Measurements from ENCODE around the gene KLRF2.

Gene KLRF2

DNA sequence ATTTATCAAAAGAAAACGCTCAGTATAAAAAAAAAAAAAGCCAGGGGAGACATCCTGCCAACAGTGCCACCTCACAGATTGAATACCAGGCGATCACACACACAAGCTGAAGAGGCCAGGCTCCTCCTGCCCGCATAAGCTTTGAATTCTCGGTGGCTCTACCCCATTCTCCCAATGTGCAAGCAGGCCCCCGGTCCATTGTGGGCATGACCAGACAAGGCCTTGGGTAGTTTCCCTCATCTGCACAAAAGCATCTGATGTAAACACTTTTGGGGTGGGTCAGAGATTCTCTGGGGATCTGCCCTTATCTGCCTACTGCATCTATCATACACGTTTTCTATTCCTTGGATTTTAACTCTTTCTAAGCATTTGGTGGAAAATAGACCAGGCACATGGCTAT, 16.2 kb downstream of the KLRF2 start:
- no peak for DNase-seq (ENCODE audit: low read depth in 1 of 2, low spot score in 1 of 2)
- Histone ChIP-seq H3K27ac (replicated peaks) (no peak overlapping the region), H3K4me3 (replicated peaks; ENCODE audit: insufficient read depth, low read length) (no peak overlapping the region), H3K27me3 (ENCODE audit: insufficient read depth, poor library complexity, severe bottlenecking) (no peaks in the 10 kb centered on the region)
- no peak for TF ChIP-seq CTCF (IDR thresholded peaks at IDR 0.05; ENCODE audit: insufficient read depth, low read length)
- TF ChIP-seq GABPA (IDR thresholded peaks at IDR 0.05; ENCODE audit: low read depth): no peak

- no peak for DNase-seq (ENCODE audit: low read depth in 1 of 2, low spot score in 1 of 2)
Measured at GRCh38 chr12:9899209-9899608, 17.9 kb downstream of the KLRF2 start.

GRCh38 chr12:9900930-9901329, 19.6 kb downstream of the KLRF2 start:
- TF ChIP-seq GABPA (IDR thresholded peaks at IDR 0.05; ENCODE audit: low read depth) (no peak), POLR2AphosphoS5 (IDR thresholded peaks at IDR 0.05; ENCODE audit: low read depth) (no peak), CTCF (IDR thresholded peaks at IDR 0.05; ENCODE audit: insufficient read depth, low read length) (no peak), SPI1 (IDR thresholded peaks at IDR 0.05; ENCODE audit: borderline replicate concordance, low read depth) (no peak)
- TF ChIP-seq, protein P1, sequence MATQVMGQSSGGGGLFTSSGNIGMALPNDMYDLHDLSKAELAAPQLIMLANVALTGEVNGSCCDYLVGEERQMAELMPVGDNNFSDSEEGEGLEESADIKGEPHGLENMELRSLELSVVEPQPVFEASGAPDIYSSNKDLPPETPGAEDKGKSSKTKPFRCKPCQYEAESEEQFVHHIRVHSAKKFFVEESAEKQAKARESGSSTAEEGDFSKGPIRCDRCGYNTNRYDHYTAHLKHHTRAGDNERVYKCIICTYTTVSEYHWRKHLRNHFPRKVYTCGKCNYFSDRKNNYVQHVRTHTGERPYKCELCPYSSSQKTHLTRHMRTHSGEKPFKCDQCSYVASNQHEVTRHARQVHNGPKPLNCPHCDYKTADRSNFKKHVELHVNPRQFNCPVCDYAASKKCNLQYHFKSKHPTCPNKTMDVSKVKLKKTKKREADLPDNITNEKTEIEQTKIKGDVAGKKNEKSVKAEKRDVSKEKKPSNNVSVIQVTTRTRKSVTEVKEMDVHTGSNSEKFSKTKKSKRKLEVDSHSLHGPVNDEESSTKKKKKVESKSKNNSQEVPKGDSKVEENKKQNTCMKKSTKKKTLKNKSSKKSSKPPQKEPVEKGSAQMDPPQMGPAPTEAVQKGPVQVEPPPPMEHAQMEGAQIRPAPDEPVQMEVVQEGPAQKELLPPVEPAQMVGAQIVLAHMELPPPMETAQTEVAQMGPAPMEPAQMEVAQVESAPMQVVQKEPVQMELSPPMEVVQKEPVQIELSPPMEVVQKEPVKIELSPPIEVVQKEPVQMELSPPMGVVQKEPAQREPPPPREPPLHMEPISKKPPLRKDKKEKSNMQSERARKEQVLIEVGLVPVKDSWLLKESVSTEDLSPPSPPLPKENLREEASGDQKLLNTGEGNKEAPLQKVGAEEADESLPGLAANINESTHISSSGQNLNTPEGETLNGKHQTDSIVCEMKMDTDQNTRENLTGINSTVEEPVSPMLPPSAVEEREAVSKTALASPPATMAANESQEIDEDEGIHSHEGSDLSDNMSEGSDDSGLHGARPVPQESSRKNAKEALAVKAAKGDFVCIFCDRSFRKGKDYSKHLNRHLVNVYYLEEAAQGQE (IDR thresholded peaks at IDR 0.05; ENCODE audit: insufficient replicate concordance, low read depth): no peak

More at GRCh38 chr12:9899209-9899608, 17.9 kb downstream of the KLRF2 start:
- Histone ChIP-seq H3K27me3 (ENCODE audit: insufficient read depth, poor library complexity, severe bottlenecking) (no peaks in the 10 kb centered on the region), H3K27ac (replicated peaks) (no peak overlapping the region), H3K4me3 (replicated peaks; ENCODE audit: insufficient read depth, low read length) (no peak overlapping the region)
- TF ChIP-seq, protein P1 (IDR thresholded peaks at IDR 0.05; ENCODE audit: insufficient replicate concordance, low read depth): no peak
- TF ChIP-seq SPI1 (IDR thresholded peaks at IDR 0.05; ENCODE audit: borderline replicate concordance, low read depth): no peak
- TF ChIP-seq POLR2AphosphoS5 (IDR thresholded peaks at IDR 0.05; ENCODE audit: low read depth): no peak
- no peak for TF ChIP-seq CTCF (IDR thresholded peaks at IDR 0.05; ENCODE audit: insufficient read depth, low read length)
- no peak for TF ChIP-seq GABPA (IDR thresholded peaks at IDR 0.05; ENCODE audit: low read depth)

DNA sequence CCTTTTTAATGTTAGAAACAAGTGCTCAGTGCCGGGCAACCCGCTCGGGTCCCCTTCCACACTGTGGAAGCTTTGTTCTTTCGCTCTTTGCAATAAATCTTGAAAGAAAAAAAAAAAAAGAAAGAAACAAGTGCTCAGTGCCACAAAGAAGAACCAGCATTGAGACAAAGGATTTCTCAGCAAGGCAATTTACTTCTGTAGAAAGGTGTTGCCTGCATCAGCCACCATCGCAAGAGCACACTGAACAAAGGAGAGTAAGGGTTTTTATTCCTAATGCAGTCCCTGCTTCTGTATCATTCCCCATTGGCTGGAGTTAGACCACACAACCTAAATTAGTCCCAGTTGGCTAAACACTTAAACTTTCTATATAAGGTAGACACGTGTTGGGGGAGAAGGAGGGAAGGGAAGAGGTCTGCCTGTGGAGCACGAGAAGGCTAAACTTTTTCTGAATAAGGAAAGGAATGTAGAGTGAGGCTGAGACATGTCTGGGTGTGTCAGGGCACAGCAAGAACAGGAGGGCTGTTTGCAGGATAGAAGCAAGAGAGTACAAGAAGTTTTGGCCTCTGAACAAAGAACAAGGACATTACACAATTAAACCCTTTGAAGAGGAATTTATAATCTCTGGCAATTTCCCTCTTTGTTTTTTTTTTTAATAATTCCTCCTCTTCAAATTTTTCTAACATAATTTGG, 21.4 kb downstream of the KLRF2 start:
- TF ChIP-seq CTCF (IDR thresholded peaks at IDR 0.05; ENCODE audit: insufficient read depth, low read length) (no peak), GABPA (IDR thresholded peaks at IDR 0.05; ENCODE audit: low read depth) (no peak), SPI1 (IDR thresholded peaks at IDR 0.05; ENCODE audit: borderline replicate concordance, low read depth) (no peak), POLR2AphosphoS5 (IDR thresholded peaks at IDR 0.05; ENCODE audit: low read depth) (no peak)
- TF ChIP-seq, protein P1 (IDR thresholded peaks at IDR 0.05; ENCODE audit: insufficient replicate concordance, low read depth): no peak
- Histone ChIP-seq H3K27ac (replicated peaks) (no peak overlapping the region), H3K4me3 (replicated peaks; ENCODE audit: insufficient read depth, low read length) (no peak overlapping the region), H3K27me3 (ENCODE audit: insufficient read depth, poor library complexity, severe bottlenecking) (no peaks in the 10 kb centered on the region)
- DNase-seq (ENCODE audit: low read depth in 1 of 2, low spot score in 1 of 2): no peak

More at GRCh38 chr12:9900930-9901329, 19.6 kb downstream of the KLRF2 start:
- Histone ChIP-seq H3K27me3 (ENCODE audit: insufficient read depth, poor library complexity, severe bottlenecking) (no peaks in the 10 kb centered on the region), H3K4me3 (replicated peaks; ENCODE audit: insufficient read depth, low read length) (no peak overlapping the region), H3K27ac (replicated peaks) (no peak overlapping the region)
- no peak for DNase-seq (ENCODE audit: low read depth in 1 of 2, low spot score in 1 of 2)

Data from HL-60 (cell line).